HG03521 (cell line): Measurements from ENCODE around the gene CSF2RB.

Source experiments
- ATAC-seq: cut with Tn5 transposase; IDR thresholded peaks from one replicate; pipeline ENCODE4 v1.9.1; 2021; ENCODE audit warnings: mild to moderate bottlenecking, moderate library complexity; ENCODE audit not compliant: unreplicated experiment

CSF2RB gene

DNA sequence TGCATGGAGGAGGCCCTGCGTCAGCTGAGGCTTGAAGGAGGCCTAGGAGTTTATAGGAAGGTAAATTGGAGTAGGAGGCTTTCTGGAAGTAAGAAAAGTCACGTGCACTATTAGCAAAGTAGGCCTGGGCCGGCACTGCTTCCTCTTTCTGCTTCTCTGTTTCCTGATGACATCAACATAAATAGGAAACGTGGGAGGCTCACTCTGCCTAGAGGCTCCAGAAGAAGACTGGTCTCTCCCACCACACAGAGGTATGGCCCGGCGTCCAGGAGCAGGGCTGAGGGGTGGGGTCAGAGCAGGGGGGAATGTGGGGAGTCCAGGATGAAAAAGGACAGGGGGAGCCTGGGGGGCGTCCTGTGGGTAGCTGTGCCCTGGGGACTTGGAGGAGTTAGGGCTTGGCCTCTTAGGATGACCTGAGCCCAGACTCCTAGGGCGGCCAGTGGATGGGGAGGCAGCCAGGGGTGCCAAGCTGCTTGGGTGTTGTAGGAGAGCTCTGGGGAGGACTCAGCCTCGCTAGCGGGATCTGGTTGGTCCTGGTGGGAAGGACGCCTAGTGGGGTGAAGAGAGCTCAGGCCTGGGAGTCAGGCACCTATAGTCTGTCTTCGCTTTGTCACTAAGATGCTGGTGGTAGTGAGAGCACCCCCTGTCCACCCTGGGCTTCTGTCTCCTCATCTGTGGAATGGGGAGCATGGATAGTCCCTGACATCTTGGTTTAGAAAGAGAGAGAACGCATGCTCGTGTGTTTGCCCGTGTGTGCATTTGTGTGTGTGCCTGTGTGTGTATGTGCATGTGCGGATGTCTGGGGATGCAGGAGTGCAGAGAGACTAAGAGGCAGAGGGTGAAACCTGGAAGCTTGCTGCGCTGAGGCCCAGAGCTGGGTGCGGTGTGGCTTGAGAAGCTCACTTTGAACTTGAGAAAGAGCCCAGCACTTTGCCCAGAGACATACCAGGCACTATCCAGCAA is at the start of gene CSF2RB:
TSS of gene CSF2RB (plus strand) at position 202 of the 963 bp plus-strand sequence. CDS start 8,580 bp downstream, outside the sequence.
- no peak for ATAC-seq

DNA sequence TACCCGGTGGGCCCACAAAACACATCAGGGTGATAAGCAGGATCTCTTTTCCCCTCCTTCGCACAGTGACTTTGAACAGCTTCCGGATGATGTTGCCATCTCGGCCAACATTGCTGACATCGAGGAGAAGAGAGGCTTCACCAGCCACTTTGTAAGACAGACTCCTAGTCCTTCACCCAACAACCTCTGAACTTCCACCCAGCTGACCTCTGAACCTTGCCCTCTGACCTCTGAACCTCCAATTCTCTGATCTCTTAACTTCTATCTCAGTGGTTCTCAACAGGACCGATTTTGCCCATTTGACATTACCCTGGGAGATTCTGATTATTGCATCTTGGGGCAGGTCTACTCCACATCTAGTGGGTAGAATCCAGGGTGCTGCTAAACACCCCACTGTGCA is 49.4 kb upstream of the CSF2RB start:
- no peak for ATAC-seq

DNA sequence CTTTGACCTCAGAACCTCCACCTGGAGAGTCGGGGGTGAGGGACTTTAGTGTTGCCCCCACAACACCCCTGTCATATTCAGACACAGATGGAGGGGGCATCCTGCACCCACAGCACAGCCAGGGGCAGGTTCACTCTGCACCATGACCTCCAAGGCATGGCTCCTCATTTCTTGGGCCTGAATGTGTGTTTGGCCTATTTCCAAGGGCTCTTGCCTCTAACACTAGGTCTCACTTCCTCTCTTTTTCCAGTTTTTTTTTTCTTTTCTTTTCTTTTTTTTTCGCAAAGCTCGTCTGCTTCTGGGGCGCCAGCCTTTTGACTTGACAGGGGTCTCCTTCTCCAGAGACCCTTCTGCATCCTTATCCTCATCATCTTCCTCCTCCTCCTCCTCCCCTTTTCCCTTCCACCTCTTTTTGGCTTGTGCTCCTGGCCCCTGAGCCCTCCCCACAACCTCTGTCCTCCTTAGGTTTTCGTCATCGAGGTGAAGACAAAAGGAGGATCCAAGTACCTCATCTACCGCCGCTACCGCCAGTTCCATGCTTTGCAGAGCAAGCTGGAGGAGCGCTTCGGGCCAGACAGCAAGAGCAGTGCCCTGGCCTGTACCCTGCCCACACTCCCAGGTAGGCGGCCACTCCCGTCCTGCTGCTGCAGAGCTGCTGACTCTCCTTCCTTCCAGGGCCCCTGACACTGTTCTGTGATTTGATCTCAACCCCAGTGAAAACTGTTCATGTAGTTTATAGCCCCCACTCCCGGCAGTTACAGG is 48.8 kb upstream of the CSF2RB start:
- ATAC-seq, result no peak

DNA sequence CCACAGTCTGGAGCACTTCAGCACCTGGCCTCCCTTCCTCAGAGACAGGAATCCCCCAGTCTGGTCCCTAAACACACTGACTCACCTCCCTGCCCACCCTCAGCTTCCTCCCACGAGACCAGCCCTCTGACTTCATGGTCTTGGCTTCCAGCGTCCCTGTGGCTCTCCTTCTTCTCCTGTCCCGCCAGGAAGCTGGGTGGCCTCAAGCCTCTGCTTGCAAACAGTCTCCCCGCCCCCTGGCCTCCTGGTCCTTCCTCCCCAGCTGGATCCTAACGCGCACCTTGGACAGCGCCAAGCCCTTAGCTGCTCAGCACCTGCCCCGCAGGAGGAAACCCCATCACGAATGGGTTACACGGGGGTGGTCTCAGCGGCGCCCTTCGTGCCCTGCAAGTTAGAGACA is 48.1 kb upstream of the CSF2RB start:
- no peak for ATAC-seq

DNA sequence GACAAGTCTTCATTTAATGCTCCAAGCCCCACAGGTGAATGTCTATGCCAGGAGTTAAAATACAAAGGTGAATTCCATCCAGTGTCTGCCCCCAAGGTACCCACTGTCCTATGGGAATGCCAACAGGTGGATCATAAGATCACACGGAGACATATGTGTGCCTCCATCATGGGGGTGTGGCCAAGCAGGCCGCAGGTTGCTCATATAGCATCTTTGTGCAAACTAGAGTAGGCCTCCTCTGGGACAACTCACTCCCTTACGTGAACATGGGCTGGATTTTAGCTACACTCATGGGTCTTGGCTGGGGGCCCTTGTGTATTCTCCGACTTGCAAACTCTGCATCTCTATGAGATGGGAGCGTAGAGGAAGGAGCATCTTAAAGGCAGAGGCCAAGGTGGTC is 45.7 kb upstream of the CSF2RB start:
- ATAC-seq, result no peak

DNA sequence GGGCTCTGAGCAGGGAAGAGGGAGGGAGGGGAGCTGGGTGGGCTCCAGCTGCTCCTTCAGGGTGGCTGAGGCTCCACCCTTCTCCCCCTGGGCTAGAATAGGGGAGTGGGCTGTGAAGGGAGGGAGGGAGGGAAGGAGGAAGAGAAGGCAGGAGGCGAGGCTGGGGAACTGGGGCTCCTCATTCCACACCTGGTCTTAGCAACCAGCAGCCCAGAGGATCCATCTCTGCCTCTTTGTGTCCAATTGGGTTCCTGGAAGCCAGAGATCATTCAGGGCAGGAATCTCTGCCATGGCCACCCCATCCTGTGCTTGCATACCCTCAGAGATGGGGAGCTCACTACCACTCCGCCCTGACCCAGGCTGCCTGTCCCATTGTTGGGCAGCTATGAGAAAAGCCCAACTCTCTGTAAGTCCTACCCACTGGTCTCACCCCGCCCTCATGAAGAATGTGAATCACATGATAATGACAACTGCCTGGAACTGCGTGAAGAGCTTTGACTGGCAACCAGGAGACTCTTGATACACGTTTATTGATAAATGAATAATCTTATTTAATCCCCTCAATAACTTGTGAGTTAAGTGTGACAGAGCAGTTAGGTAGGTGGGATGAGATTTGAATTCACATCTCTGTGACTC is 44.8 kb upstream of the CSF2RB start:
- ATAC-seq, result no peak

DNA sequence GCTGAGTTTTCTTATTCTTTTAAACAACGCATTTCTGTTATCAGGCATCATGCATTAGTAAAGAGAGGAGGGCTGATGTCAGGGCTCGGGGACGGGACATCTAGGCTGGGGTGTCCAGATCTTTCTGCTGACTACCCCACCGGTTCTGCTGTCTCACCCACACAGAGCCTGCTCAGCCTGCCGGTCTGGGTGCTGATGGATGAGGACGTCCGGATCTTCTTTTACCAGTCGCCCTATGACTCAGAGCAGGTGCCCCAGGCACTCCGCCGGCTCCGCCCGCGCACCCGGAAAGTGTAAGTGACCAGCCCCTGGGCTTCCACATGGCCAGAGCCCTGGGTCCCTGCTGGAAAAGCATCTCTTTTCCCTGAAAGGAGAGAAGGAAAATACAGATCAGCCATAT is 43.2 kb upstream of the CSF2RB start:
- ATAC-seq, result no peak

DNA sequence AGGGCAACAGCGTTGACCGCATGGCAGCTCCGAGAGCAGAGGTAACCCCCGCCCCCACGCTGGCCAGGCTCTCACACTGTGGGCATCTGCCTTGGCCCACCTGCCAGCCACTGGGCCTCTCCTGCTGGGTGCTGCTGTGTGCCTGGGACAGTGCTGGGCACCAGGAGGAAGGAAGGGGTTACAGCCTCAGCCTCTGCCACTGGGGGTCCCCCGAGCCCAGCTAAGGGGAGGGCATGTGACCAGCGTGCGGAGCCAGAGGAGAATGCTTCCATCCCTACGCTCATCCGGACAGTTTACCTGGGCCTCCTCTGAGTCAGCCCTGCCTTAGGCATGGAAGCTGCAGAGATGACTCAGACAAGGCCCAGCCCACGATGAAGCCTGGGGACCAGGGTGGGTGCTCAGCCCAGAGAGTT is 41.8 kb upstream of the CSF2RB start:
- no peak for ATAC-seq

DNA sequence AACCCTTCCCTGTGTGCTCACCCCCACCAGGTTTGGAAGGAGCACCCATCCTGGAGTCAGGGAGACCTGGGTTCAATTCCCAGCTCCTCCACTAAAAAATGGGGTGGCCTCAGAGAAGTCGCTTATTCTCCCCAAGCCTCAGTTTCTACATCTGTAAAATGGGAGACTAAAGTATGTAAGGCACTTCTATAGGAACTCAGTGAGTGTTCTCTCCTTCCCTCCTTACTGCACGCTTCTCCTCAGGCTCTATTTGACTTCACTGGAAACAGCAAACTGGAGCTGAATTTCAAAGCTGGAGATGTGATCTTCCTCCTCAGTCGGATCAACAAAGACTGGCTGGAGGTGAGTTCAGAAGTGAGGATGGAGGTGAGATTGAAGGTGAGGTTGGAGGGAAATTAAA is 41.3 kb upstream of the CSF2RB start:
- no peak for ATAC-seq

DNA sequence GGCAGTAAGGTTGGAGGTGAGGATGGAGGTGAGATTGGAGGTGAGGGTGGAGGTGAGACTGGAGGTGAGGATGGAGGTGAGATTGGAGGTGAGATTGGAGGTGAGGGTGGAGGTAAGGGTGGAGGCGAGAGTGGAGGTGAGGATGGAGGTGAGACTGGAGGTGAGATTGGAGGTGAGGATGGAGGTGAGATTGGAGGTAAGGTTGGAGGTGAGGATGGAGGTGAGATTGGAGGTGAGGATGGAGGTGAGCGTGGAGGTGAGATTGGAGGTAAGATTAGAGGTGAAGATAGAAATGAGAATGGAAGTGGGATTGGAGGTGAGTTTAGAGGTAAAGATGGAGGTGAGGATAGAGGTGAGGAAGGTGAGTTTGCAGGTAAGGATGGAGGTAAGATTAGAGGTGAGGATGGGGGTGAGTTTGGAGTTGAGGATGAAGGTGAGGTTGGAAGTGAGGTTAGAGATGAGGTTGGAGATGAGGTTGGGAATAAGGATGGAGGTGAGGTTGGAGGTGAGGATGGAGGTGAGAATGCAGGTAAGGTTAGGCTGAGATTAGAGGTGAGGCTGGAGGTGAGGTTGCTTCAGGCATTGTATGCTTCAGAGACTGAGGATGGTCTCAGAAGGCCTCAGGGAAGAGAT is 40.4 kb upstream of the CSF2RB start:
- ATAC-seq, result no peak

DNA sequence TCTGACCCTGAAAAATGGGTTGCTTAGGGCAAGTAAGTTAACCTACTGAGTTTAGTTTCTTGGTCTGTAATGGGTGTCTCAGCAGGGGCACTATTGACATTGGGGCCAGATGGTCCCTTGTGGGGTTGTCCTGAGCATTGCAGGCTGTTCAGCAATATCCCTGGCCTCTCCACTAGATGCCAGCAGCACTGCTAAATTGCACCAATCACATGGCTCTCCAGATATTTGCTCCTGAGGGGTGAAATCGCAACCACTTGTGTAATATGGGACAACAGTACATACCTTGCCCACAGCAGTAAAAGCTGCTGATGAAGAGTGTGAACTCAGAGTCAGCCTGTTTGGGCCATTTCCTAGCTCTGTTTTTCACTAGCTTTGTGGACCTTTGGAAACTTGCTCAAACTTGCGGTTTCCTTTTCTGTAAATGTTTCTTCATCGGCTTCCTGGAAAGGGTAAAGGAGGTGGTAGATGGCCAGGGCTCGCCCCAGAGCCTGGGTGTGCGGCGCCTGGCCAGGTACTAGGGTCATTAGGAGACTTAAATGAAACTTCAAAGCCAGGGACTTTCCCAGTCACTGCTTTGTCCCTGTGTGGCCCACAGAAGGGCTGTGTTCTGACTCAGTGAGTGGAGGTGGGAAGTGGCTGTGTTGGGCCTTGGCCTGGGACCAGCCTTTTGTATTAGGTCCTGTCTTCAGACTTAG is 39.7 kb upstream of the CSF2RB start:
- ATAC-seq, result peak; percentile 63

DNA sequence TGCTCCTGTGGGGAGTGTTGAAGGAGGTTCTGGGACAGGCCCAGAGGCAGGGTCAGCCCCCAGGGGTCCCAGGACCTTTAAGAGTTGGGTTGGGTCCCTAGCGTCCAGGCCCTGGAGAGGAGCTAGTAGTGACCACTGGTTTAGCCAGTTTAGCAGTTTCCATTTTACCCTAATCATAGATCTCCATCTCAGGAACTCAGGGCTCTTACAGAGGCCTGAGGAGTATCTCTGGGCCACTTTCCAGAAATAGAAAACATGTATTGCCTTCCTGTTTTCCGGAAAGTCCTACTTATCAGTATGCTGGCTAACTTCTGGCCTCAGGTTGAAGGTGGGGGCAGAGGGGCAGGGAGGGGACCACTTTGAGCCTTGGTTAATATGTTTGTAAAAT is 39.1 kb upstream of the CSF2RB start:
- no peak for ATAC-seq

DNA sequence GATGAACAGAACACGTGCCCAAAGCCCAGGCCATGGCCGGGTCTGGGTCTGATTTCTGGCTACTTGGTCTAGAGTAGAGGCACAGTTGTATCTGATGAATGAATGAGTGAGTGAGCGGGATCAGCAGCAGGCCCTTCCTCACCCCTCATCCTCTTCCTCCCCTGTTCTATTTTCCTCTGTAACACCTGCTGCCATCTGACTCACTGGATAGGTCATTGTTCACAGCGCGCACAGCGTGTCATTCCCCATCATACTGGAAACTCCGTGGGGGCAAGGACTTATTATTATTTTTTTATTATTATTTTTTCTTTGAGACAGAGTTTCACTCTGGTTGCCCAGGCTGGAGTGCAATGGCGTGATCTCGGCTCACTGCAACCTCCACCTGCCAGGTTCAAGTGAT is 38.7 kb upstream of the CSF2RB start:
- ATAC-seq, result no peak

DNA sequence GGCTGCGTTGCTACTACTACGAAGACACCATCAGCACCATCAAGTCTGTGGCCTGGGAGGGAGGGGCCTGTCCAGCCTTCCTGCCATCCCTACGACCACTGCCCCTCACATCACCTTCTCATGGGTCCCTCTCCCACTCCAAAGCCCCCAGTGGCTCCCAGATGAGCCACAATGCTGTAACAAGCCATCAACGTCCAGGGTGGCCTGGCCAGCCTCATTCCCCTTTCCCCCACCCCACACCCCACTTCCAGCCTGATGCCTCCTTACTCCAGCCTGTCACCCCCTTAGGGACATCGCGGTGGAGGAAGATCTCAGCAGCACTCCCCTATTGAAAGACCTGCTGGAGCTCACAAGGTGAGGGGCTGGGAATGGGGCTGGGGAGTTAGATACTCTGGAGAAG is 37.7 kb upstream of the CSF2RB start:
- ATAC-seq, result no peak

DNA sequence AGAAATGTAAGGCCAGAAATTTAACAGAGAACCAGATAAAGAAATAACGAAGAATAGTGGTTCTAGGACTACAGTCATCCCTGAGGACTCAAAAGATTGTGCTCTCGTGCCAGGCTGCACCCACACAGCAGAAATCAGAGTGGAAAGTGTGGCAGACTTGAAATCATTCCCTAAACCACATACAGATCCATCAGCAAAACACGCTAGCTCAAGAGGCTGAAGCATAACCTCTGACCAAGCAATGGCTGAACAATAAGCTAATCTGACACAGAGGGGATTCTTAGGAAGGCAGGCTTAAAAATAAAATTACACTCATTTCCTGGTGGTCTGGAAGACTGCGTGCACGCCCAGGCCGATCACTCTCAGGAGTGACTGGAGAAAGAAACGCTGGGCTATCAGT is 33.7 kb upstream of the CSF2RB start:
- no peak for ATAC-seq

DNA sequence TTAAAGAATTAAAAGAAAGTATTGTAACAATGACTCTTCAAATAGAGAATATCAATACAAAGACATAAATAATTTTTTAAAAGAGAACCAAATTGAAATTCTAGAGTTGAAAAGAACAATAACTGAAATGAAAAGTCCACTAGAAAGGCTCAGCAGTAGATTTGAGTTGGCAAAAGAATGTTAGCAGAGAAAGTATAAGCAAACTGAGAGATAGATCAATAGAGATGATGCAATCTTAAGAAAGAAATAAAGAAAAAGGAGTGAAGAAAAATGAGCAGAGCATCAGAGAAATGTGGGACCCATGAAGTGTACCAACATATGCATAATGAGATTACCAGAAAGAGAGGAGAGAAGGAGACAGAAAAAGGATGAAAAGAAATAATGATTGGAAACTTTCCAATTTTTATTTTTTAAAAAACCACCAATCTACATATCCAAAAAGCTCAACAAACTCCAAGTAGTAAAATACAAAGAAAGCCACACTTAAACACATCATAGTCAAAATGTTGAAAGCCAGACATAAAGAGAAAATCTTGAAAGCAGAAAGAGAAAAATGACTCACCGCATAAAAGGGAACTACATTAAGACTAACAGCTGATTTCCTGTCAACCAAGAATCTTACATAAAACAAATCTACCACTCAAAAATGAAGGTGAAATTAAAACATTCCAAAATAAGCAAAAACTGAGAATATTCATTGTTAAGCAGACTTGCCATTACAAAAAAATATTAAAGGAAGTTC is 31.8 kb upstream of the CSF2RB start:
- no peak for ATAC-seq

DNA sequence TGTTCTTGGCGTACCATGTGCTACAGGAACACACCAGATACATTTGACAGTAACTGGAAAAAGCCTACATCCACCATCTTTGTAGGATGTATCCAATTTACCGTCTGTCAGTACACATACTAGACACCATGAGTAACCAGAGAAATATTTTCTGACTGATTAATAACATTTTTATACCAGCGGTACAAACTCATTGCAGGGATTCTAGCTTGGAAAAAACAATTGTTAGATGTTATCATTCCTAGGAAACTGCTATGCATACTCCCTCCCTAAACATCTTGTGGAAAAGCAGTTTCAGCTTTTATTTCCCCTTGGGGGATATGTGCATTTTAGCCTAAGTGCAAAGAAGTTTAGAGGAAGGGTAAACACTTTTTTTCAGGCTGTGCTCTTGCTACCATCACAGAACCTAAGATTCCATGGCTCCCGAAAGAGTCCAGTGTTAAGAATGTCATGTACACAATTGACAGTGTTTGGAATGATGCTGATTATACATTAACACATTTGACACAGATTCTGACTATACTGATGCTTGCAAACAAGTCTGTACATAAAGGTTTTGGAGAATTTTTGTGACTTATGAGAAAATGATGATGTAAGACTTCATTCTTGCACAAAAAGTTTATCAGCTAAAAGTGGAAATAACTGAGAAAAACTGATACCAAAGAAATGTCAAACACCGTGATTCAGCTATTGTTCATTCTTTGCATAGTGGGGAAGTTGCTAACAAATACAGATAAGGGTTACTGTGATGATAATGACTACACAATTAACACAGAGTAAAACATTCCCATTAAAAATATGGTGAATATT is 28.9 kb upstream of the CSF2RB start:
- no peak for ATAC-seq

DNA sequence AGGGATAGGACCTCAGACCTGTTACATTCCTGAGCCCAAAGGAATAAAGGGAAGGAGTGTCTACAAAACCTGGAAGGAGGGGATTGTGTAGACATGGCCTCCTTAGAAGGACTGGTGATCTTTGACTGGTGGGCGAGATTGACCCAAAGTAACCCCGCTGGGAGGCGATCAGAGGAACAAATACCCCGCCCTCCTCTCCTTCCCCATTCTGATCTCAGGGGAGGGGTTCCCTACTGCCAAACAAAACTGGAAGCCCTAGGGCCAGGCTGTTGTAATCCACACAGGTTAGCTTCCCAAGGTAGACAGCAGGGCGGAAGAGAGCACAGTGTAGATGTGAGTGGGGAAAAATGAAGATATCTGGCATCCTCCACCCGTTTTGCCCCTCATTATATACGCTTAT is 28.0 kb upstream of the CSF2RB start:
- ATAC-seq, result no peak

DNA sequence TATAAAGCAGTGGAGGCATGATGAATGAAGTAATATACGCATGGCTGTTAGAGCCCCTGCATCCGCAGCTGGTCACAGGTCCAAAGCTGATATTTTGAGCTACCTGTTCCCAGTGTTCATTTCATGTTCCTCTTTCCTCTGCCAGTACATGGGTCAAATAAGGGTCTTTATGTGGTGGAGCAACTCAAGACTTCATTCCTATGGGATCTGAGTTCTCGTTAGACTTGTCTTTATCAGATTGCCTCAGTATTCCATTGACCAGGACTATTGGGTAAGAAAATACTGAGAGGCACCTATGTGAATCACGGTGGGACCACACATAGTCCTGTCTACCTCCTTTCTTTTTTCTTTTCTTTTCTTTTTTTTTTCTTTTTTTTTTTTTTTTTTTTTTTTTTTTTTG is 27.4 kb upstream of the CSF2RB start:
- ATAC-seq, result no peak
